Activated gamma-delta T cell (primary cell): Measurements from ENCODE around the gene MYO15B.

Source experiments
- DNase-seq: peaks from one replicate; lab custom pipeline; 2025; lab: John Stamatoyannopoulos, UW
- total RNA-seq, 2 donors: gene quantifications; one replicate each; lab custom pipeline; 2026; lab: John Stamatoyannopoulos, UW

The MYO15B gene
- total RNA-seq: 104 to 232 reads per million in 2 donors

DNA sequence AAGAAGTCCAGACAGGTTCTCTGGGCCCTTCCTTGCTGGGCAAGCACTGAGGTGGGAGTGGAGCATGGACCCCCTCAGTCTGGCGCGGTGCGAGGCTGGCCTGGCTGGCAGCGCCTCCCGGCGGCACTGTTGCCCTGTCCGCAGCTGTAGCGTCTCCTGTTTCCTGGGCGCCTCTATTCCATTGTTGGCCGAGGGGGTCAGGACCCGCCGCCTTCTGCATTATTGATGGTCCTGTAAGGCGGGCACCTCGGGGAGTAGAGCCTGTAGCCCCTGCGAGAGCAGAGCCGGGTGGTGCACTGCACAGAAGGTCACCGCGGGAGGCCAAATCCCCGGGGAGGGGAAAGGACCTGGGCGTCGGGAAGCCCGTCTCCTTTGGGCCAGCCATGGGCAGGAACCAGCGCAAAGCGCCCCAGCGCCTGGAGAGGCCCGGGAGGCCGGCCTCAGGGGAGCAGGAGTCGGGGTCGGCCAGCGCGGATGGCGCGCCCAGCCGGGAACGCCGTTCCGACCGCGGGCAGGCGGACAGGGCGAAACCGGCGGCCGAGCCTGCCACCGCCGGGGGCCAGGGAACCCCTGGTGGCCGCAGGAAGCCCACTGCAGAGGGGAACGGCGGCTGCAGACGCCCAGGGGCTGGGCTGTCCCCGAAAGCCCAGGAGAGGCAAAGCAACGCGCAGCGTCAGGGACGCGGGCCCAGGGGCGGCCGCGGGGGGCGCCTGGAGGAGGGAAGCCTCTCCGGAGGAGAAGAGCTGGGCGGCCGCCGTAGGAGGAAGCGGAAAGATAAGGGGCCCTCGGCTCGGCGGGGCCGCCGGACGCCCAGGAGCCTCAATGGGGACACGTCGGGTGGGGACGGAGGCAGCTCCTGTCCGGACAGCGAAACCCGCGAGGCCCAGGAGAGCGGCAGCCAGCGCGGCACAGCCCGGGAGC, at the start of gene MYO15B:
MYO15B (plus strand) TSS at position 126 of the 921 bp plus-strand sequence; CDS start at position 384, 258 bp downstream.
- peak; percentile 49 for DNase-seq

DNA sequence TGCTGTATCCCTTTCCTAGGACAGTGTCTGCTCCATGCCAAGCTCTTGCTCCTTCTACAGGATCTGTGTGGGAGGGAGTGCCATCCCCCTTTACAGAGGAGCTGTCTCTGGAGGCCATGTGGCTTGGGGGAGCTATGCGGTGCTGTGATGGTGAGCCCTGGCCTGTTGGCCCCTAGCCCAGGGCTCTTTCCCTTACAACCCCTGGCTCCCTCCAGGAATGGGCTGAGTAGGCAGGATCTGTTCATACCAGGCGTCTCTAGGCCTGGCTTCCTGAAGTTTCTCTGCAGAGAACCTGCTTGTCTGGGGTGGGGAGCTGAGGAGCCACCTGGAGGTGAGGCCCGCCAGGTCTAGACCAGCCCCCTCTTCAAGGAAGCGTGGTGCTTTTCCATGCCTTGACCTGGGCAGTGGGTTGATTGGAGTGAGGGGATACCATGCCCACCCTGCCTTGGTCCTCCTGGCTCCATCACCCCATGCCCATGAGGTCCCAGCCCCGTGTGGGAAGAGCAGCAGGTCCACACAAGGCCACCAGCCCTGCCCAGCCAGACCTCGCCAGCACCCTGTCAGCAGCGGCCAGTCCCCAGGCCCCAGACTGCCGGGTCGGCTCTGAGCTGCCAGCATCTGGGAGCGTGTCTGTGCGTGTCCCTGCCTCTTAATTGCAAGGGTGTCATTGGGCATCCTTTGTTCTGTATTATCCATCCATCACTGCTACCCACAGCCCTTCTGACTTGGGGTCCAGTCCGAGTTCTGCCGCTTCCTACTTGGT, 47.5 kb upstream of the MYO15B start:
- no peak for DNase-seq

DNA sequence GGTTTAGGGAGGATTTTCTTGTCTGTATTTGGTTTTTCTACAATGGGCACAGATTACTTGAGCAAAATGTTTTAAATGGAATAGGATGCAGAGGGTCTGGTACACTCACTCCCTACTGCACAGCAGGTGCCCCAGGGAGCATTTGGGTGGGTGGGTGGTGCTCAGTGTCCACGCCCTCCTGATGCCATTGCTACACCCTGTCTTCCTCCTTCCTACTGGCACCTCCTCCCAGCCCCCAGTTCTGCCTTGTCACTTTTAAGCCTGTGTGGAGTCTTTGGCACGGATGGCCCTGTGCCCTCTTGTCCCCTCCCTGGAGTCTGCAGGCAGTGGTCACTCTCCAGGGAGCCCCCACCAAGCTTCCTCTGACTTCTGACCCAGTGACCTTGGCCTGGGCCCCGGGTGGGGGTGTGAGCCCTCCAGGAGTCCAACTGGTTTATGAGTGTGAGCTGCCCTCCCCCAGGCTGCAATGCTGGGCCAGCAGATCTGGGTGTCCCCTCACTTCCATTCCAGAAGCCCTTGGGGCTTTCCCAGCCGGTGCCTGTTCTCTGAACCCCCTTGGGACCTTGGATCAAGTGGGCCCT, 46.6 kb upstream of the MYO15B start:
- no peak for DNase-seq

DNA sequence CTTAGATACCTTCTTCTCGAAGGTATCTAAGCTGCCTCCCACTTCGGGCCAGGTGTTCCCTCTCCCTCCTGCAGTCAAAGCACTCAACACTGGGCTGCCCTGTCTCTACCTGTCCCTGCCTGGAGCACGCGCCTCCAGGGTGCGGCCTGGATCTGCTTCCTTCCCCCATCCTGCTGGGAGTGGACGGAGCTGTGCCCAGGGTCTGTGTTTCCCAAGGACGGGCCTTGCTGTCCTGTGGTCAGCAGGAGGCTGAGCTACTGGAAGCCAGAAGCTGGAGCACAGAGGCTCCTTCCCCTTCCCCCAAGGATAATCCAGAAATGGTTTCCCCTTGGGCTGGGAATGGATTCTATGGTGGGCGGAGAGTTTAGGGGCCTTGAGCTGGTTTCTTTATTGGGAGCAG, 45.4 kb upstream of the MYO15B start:
- DNase-seq: no peak

DNA sequence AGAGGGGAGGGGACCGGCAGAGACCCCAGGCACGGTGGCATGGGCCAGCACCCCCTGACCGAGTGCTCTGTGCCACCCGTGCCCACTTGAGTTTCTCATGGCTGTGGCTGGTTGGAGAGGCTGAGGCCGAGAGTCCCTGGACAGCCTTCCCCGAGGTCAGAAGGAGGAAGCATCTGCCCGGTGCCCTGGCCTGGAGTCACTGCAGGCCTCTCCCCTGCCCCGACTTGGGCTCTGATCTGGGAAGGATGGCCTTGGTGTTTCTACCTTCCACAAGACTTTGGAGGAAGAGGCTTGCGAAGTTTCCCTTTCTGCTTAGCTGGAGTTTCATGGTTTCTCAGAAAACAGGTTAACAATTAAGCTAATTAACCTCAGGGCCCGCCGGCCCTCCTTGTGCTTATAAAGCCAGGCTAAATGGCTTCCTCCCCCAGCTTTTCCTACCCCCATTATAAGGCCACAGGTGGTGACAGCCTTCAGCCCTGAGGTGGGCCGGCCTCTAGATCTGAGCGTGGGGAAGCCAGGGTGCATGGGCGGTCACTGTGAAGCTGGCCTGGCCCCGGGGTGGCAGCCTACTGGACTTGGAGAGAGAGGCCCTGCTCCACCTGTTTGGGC, 44.8 kb upstream of the MYO15B start:
- no peak for DNase-seq

DNA sequence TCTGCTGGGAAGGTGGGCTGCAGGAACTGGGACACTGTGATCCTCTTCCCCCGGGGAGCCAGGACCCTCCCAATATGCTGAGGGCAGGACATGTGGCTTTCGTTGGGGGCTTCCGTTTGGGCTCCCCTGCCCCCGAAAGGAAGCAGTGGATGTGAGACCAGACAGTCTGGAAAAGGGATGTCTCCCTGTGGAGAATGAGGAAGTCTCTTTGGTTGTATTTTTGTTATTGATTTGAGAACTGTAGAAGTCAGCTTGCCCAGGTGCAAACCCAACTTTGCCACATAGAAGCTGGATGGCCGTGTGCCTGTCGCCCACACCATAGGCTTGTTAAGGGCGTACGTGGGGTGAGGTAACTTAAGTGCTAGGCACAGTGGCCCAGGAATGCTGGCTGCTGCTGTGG, 43.4 kb upstream of the MYO15B start:
- no peak for DNase-seq

DNA sequence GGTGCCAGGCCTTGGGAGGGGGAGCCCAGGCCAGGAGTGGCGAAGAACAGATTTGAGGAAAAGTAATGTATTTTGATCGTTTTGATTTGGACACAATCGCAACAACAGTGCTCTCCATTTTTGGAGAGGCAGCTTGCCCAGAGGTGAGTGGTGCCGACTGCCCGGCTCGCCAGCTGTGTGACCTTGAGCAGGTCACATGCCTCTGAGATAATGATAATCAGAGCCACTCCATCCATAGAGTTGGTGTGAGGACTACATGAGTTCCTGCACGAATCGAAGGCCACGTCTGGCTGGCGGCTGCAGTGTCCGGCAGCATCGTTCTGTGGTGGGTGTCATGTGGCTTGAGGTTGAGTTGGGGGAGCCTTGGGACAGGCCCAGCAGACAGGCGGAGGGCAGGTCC, 41.4 kb upstream of the MYO15B start:
- DNase-seq: no peak

DNA sequence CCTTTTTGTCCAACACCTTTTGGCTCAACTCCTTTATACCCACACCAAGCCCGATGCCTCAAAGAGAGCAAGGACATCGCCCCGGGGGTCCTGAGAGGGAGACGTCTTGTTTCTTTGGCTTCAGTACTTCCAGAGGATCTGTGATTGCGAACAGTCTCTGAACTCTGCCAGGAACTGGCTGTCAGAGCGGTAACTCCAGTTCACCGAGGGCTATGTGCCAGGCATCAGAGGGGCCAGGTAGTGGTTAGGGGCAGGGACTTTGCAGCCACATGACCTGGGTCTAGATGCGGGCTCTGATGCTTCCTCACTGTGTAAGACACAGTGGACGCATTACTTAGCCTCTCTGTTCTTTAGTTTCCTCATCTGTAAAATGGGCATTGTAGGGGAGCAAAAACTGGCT, 40.5 kb upstream of the MYO15B start:
- DNase-seq: no peak

DNA sequence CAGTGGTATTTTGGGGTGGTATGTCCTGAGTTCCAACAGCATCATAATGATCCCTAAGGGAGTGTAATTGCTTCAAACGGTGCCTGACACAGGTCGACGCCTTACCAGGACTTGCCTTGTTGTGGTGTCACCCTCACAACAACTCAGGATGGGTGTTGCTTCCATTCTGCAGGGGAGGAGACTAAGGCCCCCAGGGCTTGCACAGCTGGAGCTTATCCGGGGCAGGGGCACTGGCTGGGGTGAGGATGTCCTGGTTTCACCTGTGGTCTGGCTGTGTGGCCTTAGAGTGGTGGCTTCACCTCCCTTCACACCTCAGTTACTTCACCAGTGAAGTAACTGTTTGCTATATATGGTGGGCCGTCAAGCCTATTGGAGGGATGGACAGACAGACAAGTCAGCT, 38.8 kb upstream of the MYO15B start:
- DNase-seq: no peak

DNA sequence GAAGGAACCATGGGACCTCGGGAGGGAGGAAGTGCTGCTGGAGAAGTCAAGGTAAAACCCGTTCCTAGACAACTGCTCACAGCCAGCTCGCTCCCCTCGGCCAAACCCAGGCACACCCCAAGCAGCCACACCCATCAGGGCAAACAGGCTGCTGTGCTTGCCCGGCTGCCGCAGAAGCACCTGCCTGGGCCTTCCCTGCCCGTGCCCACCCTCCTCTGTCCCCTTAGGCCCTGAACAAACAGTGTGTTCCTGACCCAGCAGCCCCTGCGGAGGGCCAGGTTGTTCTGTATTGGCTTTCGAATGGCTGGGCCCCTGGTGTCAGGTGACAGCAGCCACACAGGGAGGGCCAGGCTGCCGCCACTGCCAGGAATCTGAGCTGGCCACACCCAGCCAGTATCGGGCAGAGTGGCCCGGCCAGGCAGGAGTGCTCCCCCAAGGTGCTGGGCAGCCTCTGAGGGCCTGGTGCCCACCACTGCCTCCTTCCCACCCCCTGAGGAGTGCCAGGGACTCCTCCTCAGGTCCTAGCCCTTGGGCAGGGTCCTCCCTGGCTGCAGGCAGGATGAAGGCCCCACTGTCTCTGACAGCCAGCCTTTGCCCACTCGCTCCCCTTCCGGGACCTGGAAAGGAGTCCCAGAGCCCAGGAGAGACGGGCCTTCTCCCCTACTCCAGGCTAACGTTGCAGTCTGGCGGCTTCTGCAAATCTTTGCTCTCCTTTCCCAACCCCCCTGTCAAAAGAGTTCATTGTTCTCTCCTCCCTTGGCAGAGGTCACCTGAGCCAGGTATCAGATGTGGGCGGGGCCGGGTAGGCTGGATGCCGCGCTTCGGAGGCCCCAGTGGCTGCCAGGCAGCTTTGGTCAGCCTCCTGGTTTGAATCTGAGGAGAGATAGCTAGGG, 38.1 kb upstream of the MYO15B start:
- DNase-seq: no peak

DNA sequence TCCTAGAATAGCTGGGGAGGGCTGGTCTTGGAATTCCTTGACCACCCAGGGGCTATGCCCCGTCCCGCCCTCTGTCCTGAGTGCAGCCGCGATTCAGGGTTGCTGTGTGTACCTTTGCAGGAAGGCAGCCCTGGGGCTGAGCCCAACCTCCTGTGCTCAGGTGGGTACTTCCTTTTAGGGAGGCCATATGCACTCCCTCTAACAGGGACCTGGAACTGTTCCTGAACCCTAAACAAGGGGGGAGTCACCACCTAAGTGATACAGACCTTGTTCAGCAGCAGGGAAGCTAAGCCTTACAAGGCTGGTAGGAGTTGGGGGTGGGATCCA, 37.5 kb upstream of the MYO15B start:
- no peak for DNase-seq

DNA sequence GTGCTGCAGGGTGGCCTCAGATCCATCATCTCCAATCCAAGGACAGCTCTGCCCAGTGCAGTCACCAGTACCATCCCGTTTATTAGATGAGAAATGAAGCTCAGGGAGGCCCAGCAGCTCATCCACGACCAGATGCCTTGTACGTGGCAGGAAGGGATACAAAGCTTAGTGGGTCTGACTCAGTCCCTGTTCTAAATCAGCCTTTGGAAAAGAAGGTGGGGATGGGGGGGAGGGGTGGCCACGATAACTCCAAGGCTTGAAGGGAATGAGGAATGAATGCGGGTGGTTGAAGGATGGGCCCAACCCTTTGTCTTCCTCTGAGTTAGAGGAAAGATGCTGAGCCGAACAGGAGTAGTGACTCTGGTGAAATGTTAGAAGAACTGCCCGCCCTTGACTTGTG, 36.3 kb upstream of the MYO15B start:
- DNase-seq: no peak

DNA sequence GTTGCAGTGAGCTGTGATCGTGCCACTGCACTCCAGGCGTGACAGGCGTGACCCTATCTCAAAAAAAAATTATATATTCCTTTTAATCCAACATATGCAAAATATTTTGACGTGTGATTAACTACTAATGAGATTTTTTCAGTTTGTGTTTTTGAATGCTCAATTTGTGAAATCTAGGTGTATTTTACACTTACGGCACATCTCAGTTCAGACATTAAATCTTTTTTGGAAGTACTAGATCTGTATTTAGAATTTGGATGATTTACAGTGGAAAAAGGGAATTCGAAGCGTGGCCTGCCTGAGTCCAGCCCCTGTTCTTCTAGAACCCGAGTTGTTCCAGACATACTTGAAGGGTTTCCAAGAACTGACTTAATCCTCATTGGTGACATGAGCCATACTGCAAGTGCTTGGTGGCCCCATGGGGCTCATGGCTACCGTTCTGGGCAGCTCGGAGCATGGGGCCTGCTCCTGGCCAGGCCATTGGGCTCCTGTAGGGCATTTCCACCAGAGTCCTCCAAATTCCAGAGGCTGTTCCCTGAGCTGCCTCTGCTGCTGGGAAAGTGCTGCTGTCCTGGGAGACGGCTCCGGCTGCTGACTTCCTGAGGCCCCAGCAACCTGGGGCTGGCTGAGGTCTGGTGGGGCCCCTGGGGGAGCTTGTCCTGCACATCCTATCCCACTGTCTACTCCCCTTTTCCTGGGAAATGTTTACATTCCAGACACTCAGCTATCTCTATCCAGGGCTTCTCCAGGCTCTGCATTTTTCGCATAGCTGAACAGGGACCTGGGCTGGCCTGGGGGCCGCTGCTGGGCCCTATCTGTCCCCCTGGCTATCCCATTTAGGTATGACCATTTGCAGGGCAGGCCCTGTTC, 34.9 kb upstream of the MYO15B start:
- no peak for DNase-seq

DNA sequence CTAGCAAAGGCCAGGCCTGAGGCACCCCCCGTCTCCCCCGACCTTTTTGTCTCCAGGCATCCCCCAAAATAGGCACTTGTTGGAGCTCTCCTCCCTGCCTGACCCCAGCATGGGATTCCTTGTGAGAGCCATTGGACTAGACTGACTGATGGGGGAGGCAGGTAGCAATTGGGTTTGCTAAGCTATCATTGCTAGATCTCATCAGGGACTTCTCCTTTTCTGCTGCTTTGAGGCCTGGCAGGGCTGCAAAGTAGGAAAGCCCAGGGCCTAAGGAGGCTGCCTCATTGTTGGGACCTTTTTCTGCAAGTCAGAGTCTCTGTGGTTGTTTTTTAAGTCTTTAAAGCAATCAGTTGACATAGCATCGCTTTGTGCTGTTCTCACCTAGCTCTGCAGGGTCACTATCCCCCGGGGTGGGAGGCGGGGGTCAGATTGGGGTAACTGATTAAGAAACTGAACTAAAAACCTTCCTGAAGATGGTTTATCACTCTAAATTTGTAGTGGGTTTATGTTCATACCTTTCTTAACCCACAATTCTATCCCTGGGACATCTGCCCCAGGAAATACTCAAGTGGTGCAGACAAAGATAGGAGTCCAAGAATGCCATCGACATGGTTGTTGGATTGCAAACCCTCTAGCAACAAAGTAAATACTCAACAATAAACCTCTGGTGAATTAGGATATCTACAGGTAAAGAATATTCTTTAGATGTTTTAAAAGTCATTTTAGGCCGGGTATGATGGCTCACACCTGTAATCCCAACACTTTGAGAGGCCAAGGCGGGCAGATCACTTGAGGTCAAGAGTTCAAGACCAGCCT, 34.1 kb upstream of the MYO15B start:
- DNase-seq: no peak

DNA sequence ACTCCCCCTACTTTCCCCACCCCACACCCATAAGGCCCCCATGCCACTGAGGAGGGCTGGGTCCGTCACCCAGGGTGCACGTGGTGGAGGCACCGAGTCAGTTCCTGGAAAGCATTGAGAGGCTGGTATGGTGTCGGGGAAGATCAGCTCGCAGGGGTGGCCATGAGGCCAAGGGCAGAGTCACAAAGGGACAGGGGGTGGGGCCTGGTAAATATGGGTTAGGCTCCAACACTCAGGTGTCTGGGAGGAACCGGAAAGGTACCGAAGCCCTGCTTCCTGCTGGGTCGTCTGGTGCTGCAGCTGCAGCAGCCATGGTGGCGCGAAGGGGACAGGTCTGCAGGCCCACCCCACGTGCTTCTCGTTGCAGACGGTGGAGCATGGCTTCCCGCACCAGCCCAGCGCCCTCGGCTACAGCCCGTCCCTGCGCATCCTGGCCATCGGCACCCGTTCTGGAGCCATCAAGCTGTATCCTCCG, 31.9 kb upstream of the MYO15B start:
- DNase-seq: no peak

DNA sequence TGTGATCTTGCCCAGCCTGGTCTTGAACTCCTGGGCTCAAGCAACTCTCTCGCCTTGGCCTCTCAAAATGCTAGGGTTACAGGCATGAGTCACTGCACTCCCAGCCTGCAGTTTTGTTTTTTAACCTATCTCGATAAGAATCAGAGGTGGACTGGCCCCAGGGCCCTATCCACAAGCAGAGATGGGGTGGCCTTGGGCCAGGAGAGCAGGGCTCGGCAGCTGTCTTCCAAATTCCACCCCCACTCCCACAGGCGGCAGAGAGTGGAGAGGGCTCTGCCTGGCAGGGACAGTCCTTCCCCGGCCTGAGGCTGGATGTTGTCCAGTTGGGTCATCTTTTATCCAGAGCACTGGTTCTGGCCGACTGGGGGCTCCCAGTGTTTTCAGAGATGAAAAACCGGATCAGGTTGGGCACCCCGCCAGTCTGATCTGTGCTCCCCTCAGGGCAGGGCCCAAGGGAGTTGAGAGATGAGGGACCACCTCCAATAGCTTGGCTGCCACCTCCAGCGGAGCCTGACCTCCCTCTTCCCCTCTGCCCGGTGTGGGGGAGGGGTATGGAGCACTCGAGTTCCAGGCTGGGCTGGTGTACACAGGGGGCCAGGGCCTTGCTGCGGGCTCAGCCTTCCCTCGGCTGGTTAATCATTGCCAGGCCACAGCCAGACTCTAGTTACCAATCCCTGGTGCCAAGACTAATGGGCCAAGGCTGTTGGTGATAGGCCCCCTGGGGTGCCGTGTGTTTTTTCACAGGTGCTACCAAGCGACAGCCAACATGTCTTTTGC, 30.3 kb upstream of the MYO15B start:
- no peak for DNase-seq

DNA sequence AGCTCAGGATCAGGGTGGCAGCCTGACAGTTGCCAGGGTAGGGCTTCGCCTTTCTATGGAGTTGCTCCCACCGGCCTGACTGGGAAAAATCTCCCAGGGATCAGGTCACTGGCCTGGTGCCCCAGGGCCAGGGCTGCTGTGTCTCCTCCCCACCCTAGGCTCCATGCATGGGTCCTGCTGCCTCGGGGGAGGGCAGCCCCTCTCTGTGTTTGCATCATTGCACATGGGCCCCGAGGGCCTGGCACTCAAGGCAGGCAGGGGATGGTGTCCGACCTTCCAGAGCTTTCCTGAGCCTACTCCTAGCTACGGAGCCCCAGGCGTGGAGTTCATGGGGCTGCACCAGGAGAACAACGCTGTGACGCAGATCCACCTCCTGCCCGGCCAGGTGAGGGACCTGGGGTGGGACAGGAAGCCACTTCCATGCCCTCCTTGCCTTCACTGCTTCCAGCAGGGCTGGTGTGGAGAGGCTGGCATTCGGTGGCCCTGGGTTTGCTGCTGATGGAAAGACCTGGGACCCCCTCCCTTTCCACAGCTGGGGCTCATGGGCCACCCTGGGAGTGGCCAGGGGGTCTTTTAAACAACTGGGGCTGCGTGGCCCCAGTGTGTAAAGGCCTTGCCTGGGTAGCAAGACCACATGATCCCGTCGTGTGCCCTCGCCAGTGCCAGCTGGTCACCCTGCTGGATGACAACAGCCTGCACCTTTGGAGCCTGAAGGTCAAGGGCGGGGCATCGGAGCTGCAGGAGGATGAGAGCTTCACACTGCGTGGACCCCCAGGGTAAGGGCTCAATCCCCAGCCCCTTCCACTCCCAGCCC, 29.5 kb upstream of the MYO15B start:
- no peak for DNase-seq
